Fibroblast of the conjunctiva (primary cell): ENCODE data around the gene GJB1.

Experiments
- DNase-seq: peaks from one replicate; pipeline ENCODE4 v3.0.0-alpha.2; 2010; ENCODE audit warnings: low read depth

The GJB1 gene

DNA sequence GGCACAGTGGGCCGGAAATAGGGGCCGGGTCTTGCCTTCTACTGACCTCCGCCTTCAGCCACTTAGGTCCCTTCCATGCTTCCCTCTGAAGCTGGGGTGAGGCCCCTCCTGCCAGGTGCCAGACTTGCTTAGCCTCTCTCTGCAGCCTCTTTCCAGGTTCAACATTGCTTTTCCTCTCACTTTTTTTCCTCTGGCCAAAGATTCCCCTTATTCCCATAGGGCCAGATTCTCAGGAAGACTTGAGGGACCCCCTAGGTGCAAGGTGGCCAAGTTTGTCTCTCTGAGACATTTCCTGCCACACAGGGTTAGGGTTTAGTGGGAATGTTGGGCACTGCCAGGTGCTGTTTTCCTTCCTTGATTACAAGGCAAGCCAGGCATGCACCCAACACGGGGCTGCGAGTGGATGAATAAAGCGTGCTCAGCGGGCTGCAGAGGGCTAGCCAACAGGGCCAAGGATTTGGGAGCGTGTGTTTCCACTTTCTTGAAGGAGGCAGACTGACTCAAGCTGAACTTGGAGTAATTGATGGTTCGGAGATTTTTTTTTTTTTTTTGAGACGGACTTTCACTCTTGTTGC, 7.6 kb upstream of the GJB1 start:
- no peak for DNase-seq

DNA sequence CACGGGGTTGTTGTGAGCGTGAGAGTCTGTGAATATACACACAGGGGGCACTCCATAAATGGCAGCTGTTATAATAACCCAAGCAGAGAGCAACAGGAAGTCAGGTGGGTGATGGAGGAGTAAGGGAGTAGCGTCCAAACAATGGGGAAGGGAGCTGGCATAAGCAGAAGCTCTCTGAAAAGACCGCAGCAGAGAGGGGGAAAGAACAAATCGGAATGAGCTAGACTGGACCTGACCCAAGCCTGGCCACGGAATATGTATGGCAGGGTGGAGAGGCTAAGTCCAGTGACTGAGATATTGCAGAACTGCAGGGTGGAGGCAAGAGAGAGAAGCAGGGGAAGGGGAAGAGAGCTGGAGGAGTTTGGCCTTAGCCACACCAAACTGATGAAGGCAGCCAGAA, 6.5 kb upstream of the GJB1 start:
- no peak for DNase-seq

- no peak for DNase-seq
Observed at GRCh38 chrX:71217298-71217697, 5.7 kb upstream of the GJB1 start.

- no peak for DNase-seq
Observed at GRCh38 chrX:71221145-71221544, 1.9 kb upstream of the GJB1 start.

DNA sequence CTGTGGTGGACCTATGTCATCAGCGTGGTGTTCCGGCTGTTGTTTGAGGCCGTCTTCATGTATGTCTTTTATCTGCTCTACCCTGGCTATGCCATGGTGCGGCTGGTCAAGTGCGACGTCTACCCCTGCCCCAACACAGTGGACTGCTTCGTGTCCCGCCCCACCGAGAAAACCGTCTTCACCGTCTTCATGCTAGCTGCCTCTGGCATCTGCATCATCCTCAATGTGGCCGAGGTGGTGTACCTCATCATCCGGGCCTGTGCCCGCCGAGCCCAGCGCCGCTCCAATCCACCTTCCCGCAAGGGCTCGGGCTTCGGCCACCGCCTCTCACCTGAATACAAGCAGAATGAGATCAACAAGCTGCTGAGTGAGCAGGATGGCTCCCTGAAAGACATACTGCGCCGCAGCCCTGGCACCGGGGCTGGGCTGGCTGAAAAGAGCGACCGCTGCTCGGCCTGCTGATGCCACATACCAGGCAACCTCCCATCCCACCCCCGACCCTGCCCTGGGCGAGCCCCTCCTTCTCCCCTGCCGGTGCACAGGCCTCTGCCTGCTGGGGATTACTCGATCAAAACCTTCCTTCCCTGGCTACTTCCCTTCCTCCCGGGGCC, 1.2 kb downstream of the GJB1 start:
- DNase-seq, result no peak

- DNase-seq, result no peak
Observed at GRCh38 chrX:71225009-71225408, 2.0 kb downstream of the GJB1 start.

- no peak for DNase-seq
Observed at GRCh38 chrX:71225676-71226075, 2.7 kb downstream of the GJB1 start.

DNA sequence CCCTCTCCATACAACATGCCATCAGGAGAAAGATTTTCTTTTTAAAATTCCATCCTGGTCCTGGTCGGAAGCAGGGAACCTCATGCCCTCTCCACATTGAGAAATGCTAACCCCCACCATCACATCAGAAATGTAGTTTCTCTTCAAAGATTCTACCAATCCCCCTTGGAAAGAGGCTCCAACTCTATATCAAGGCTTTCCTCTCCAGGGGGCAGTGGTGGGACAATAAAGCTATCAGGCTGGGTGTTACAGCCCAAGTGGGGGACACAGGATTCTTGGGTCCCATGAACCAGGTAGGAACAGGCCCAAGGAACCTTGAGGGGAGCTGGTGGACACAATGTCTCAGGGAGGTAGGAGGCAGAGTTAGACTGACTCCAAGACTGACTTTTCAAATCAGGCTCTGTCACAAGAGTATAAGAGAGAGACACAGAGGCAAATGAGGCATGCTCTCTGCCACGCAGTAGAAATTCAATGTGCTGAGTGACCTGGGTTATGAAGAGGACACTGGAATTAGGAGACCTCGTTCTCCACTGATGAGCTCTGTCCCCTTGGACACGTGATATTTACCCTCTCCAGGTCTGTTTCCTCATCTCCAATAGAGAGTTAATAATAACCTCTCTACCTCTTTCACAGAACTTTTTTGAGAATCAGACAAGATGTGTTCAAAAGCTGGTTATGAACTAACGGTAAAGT, 4.5 kb downstream of the GJB1 start:
- no peak for DNase-seq

DNA sequence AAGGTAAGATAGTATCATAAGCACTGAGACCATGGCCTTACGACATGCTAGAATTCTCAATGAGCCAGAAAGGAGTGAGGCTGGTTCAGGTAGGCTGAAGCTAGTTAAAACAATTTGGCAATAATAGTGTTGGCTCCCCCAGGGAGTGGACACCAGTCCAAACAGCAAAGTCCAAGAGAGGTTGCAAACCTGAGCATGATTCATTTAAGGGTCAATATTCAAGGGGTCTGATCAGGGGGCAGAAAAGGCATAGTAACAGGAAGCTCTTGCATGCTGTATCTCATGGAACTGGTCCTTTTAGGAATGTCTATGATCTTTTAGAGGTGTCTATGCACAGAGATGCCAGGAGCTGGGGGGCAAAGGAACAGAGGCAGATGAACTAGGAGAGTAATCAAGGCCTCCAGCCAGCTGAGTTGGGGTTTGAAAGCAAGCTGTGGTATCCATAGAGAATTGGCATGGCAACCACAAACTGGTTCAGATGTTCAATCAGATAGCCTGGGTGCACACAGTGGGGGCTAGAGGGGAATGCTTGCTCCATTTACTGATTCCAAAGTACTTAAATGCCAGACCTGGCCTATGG, 5.1 kb downstream of the GJB1 start:
- no peak for DNase-seq

DNA sequence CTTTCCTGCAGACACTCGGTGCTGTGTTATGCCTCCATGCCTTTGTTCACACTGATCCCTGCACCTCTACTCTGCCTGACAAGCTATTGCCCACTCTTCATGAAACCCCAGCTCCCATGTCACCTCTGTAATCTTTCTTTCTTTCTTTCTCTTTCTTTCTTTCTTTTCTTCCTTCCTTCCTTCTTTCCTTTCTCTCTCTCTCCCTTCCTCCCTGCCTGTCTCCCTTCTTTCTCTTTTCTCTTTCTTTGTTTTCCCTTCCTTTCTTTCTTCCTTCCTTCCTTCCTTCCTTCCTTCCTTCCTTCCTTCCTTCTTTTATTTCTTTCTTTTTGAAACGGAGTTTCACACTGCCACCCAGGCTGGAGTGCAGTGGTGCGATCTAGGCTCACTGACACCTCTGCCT, 12.5 kb downstream of the GJB1 start:
- no peak for DNase-seq

GRCh38 chrX:71236836-71237235, 13.8 kb downstream of the GJB1 start:
- DNase-seq, result no peak

DNA sequence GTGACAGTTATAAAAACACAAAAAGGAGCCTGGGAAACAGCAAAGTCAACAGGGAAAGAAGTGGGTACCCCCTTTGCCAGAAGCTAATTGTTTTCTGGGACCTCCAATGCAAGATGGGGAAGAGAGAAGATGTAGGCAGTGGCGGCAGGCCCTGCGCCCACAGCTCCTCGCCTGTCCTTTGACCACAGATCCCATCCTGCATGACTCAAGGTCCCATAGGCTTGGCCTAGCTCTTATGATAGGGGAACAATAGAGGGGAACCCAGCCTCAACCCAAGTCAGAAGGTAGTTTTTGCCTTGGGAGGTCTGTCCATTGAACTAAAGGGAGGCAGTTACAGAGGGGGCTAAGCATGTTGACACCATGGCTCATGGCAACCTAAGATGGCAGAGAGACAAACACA, 16.8 kb downstream of the GJB1 start:
- no peak for DNase-seq

- no peak for DNase-seq
Observed at GRCh38 chrX:71241301-71241700, 18.3 kb downstream of the GJB1 start.

GRCh38 chrX:71244359-71245128, 21.5 kb downstream of the GJB1 start:
- DNase-seq, result no peak

- no peak for DNase-seq
Observed at GRCh38 chrX:71245159-71245558, 22.1 kb downstream of the GJB1 start.

- no peak for DNase-seq
Observed at GRCh38 chrX:71250841-71251240, 27.8 kb downstream of the GJB1 start.

DNA sequence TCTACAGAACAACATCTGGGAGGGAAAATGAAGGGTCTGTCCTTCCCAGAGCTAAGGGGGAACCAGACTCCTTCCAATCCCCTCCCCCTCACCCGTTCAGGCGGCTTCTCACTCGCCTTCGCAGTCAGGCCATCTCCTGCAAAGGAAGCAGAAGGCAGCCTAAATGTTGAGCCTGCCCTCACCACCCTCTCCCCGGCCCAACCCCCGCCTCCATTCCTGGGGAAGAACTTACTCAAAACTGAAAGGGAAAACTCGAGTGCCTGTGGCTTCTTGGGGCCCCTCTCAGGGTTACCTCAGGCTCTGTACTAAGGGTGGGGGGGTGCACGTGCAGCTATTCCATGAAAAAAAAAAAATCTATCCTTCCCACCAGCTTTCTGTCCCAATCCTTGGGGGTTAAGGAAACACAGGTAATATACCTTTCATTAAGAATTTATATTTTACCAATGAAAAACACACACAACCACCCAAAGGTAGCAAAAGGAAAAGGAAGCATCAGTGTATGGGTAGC, 28.5 kb downstream of the GJB1 start:
- DNase-seq, result no peak

DNA sequence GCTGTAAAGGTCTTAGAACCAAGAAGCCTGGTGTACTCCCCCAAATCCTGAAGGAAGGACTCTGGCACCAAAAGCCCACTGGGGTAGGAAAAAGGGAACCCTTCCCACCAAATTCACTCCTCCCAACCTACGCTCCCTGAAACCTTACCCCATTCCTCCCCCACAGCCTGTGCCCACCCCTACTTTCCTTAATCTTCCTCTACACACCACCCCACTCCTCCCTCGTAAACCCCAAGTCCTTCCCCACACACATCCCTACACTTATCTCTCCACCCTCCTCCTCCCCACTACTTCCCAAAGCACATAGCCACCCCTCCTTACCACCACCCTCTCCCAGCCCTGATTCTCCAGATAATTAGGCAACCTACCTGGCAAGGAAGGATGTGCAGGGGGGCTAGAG, 29.2 kb downstream of the GJB1 start:
- no peak for DNase-seq

GRCh38 chrX:71253253-71254091, 30.4 kb downstream of the GJB1 start:
- peak; percentile 22 for DNase-seq

GRCh38 chrX:71254092-71254963, 31.3 kb downstream of the GJB1 start, which contains the start of gene ZMYM3:
Gene ZMYM3 (minus strand): TSS chrX:71254140. CDS start chrX:71253255, 885 bp downstream.
- peak; percentile 63 for DNase-seq
